ENCODE data around the gene PITPNC1. TPM values are rescaled to one million over a fixed set of nuclear protein-coding genes. Genes with fewer than 3 reads are reported as not detected.
A peak's percentile ranks its signal among the peaks of the same experiment; 100 is the strongest.

Gene PITPNC1
- total and polyA plus RNA-seq, 2 of the 13 experiments (the other 11 are each of a cell fraction or from before 2014, with no cell fraction given) = 4.1 to 5.7 TPM

DNA sequence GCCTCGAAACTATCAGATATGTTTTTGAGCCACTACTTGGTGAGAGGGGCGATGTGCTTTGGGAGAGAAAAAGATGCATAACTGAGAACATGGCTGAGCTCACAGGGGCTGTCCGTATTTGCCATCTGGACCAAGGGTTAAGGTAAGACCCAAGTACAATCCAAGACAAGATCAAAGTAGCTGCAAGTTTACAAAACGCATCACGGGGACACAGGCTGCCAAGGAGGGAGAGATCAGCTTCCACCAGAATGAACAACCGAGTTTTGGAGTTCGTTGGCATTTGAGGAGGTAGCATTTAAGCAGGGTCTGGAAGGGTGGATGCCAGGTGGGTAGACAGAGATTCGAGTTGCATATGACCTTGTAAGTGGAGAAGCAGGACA is 2.2 kb downstream of the PITPNC1 start (continued):
- TF ChIP-seq, protein P1, sequence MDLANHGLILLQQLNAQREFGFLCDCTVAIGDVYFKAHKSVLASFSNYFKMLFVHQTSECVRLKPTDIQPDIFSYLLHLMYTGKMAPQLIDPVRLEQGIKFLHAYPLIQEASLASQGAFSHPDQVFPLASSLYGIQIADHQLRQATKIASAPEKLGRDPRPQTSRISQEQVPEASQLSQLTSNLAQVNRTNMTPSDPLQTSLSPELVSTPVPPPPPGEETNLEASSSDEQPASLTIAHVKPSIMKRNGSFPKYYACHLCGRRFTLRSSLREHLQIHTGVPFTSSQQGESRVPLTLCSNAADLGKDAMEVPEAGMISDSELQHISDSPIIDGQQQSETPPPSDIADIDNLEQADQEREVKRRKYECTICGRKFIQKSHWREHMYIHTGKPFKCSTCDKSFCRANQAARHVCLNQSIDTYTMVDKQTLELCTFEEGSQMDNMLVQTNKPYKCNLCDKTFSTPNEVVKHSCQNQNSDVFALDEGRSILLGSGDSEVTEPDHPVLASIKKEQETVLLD (CRISPR knock-in tag; IDR thresholded peaks at IDR 0.05; ENCODE audit: low read depth) = 0 out of 2 replicates have a peak, but pooled peaks have one; percentile 23
- TF ChIP-seq ZNF292 (CRISPR knock-in tag; IDR thresholded peaks at IDR 0.05; ENCODE audit: borderline replicate concordance, low read depth) = peak; percentile 16; the same call in 1 of the 2 replicates

DNA sequence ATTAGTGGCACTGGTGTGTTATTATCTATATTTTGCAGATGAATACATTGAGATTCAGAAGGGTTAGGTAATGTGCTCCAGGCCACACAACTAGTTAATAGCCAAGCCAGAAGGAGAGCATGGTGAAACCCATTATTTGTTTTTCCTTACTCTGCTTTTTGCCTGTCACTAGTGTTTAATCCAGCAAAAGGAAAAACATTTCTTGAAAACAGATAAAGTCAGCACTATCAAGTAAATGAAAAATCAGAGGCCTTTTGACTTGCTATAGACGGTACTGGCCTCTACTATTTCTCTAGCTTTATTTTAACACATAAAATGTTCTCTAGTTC is 4.8 kb downstream of the PITPNC1 start:
- intact Hi-C loops (cut with micrococcal nuclease; ENCODE audit: unreplicated experiment) = no loop called here
- no peak overlapping the region for H3K27ac ChIP-seq (ENCODE audit: extremely low read length, insufficient read depth, low read length)
- H3K27me3 ChIP-seq (ENCODE audit: control insufficient read depth in 1 of 2, insufficient read depth in 2 of 2, low read length in 2 of 2) = no peaks in the 10 kb centered on the region
- H3K36me3 ChIP-seq (replicated peaks in 1 of 2; ENCODE audit: control insufficient read depth in 1 of 2, insufficient read depth in 2 of 2, low read length in 2 of 2) = no peaks in the 10 kb centered on the region
- no peaks in the 10 kb centered on the region for H4K20me1 ChIP-seq (ENCODE audit: insufficient read depth, low read length)
- WGBS (ENCODE audit: low lambda C conversion rate) = 30% methylated on average over 1 of the region's 1 CpG
- no peak overlapping the region for H3K9ac ChIP-seq (ENCODE audit: insufficient read depth, low read depth, low read length)
- H2AFZ ChIP-seq (ENCODE audit: low read length) = no peak overlapping the region
- no peaks in the 10 kb centered on the region for H3K9me3 ChIP-seq (ENCODE audit: low read length)
- H3K4me3 ChIP-seq (replicated peaks in 1 of 3; ENCODE audit: insufficient read depth in 1 of 3, low read depth in 2 of 3, low read length in 3 of 3) = no peak overlapping the region
- CTCF ChIA-PET (ENCODE audit: low intra/inter-chr PET ratio, low total read pairs) = no interaction called here
- in situ Hi-C loops (cut with HindIII; ENCODE audit: extremely low pct_ligation_motif_present, low pct_unique_long_range_greater_than_20kb) = no loop called here
- H3K4me1 ChIP-seq (ENCODE audit: insufficient read depth, low read length) = peaks cover 20% of the 10 kb centered on the region
- BruUV-seq (replicated peaks) = no TSS peak
- DNase-seq (ENCODE audit: low spot score) = no peak
- no peak overlapping the region for H3K4me2 ChIP-seq (ENCODE audit: low read depth, low read length)
- no peak for ATAC-seq
- FAIRE-seq = no peak
- TF ChIP-seq ZNF652 (CRISPR knock-in tag; IDR thresholded peaks at IDR 0.05; ENCODE audit: borderline replicate concordance, low read depth) = peak; percentile 75; the same call in 1 of the 2 replicates
- 0 out of 2 replicates have a peak, but pooled peaks have one; percentile 28 for TF ChIP-seq ZNF816 (CRISPR knock-in tag; IDR thresholded peaks at IDR 0.05; ENCODE audit: borderline replicate concordance)
- no peak for TF ChIP-seq TCF7L2 (IDR thresholded peaks at IDR 0.05; ENCODE audit: low read depth, low read length)
- POLR2A ChIA-PET = interaction anchor here (1.0 kb wide), 1 partner anchor 94 kb away, joined by 3 read pairs; no protein-coding TSS in a partner anchor
- H3K79me2 ChIP-seq (ENCODE audit: insufficient read depth, low read length) = no peaks in the 10 kb centered on the region
